ENCODE measurements around the gene ARHGAP26.

- TF ChIP-seq POLR2A (IDR thresholded peaks at IDR 0.05) (no peak), CTCF (IDR thresholded peaks at IDR 0.05) (no peak)
Observed at GRCh38 chr5:143207058-143207457, 436.9 kb downstream of the ARHGAP26 start.
